ACC112 (cell line): ENCODE data around the gene KLF5.
"Not testable (repeated sequence)": the region's sequence is repeated elsewhere in the genome, so short reads cannot be mapped to it uniquely, and the experiment has no call there.

Experiments
- H2AFZ ChIP-seq: fragments of 200-600 bp; sonication (generic); one replicate; pipeline ENCODE4 v1.6.0; 2017; ENCODE audit warnings: antibody characterized with exemption, low read length; ENCODE audit not compliant: unreplicated experiment
- H3K27ac ChIP-seq: fragments of 200-600 bp; sonication (generic); 2 replicates; pipeline ENCODE4 v1.5.1; 2014; ENCODE audit warnings: low read depth, mild to moderate bottlenecking, antibody characterized with exemption, low read length, moderate library complexity
- H3K27me3 ChIP-seq: fragments of 200-600 bp; sonication (generic); 2 replicates; pipeline ENCODE4 v1.6.1; 2014; ENCODE audit warnings: mild to moderate bottlenecking, antibody characterized with exemption, low read length, moderate library complexity, mixed read lengths; ENCODE audit not compliant: insufficient read depth
- H3K36me3 ChIP-seq: fragments of 200-600 bp; sonication (generic); 2 replicates; pipeline ENCODE4 v1.6.1; 2016; ENCODE audit warnings: mild to moderate bottlenecking, antibody characterized with exemption, low read length, moderate library complexity, mixed read lengths; ENCODE audit not compliant: insufficient read depth
- H3K4me1 ChIP-seq: fragments of 200-600 bp; sonication (generic); one replicate; pipeline ENCODE4 v1.6.1; 2016; ENCODE audit warnings: low read length, mixed read lengths; ENCODE audit not compliant: insufficient read depth, unreplicated experiment, control insufficient read depth
- H3K4me3 ChIP-seq: fragments of 200-600 bp; sonication (generic); 2 replicates; pipeline ENCODE4 v1.5.1; 2014; ENCODE audit warnings: mild to moderate bottlenecking, low read depth, low read length
- H3K79me2 ChIP-seq: fragments of 200-600 bp; sonication (generic); one replicate; pipeline ENCODE4 v1.6.0; 2016; ENCODE audit warnings: low read length; ENCODE audit not compliant: control insufficient read depth, unreplicated experiment, insufficient read depth

KLF5 gene

DNA sequence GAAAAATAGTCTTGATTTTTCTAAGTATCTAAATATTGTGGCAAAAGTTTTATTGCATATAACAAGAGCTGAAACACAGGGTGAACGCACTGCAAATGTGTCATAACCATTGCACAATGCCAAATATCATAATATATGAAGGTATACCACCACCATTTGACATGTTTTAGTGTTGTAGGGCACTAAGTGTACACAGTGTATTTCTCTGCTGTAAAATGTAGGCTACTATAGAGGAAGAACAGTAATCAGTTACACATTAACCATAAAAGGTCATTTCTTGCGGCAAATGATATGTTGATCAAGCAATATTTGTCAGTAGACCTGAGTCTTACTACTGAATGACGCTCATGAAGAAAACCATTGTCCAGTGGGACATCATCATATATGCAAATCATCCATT lies 18.3 kb upstream of the KLF5 start:
- Histone ChIP-seq H3K4me3 (no peak overlapping the region), H3K36me3 (no peaks in the 10 kb centered on the region), H3K27ac (no peak overlapping the region), H2AFZ (no peak overlapping the region), H3K27me3 (no peaks in the 10 kb centered on the region), H3K4me1 (no peaks in the 10 kb centered on the region), H3K79me2 (no peaks in the 10 kb centered on the region)

DNA sequence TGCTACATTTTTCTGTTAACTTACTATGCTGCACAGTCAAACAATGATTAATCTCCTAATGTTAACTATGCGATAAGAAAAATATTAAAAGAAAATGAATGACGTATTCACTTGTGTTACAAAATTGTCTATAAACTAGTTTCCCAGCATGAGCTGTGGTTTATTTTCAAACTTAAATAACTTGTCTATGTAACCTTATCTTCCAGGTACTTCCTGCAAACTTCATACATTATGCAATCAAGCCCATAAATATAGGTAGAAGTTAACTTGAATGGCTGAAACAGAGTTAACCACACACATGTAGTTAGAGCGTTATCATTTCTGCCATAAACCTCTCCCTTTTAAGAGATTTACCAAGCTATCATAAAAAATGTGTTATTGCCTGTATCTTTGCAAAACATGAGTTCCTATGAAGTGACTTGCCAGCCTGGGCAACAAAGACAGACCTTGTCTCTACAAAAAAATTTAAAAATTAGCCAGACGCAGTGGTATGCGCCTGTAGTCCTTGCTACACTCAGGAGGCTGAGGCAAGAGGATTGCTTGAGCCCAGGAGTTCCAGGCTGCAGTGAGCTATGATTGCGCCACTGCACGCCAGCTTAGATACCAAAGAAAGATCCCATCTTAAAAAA lies 17.7 kb upstream of the KLF5 start:
- Histone ChIP-seq H3K4me1 (no peaks in the 10 kb centered on the region), H3K27ac (no peak overlapping the region), H2AFZ (no peak overlapping the region), H3K79me2 (no peaks in the 10 kb centered on the region), H3K27me3 (no peaks in the 10 kb centered on the region), H3K36me3 (no peaks in the 10 kb centered on the region), H3K4me3 (no peak overlapping the region)

GRCh38 chr13:73045031-73045430 lies 13.8 kb upstream of the KLF5 start:
- Histone ChIP-seq H3K36me3 (no peaks in the 10 kb centered on the region), H3K27ac (no peak overlapping the region), H2AFZ (no peak overlapping the region), H3K27me3 (no peaks in the 10 kb centered on the region), H3K79me2 (no peaks in the 10 kb centered on the region), H3K4me1 (no peaks in the 10 kb centered on the region), H3K4me3 (no peak overlapping the region)

GRCh38 chr13:73048615-73049014 lies 10.2 kb upstream of the KLF5 start:
- H3K4me1 ChIP-seq, H2AFZ ChIP-seq, H3K27me3 ChIP-seq, H3K36me3 ChIP-seq, H3K4me3 ChIP-seq, H3K79me2 ChIP-seq, H3K27ac ChIP-seq: not testable (repeated sequence)

- H3K36me3 ChIP-seq: no peaks in the 10 kb centered on the region
- no peaks in the 10 kb centered on the region for H3K27me3 ChIP-seq
- no peak overlapping the region for H2AFZ ChIP-seq
- no peak overlapping the region for H3K27ac ChIP-seq
- peaks cover 28% of the 10 kb centered on the region for H3K4me1 ChIP-seq
- no peaks in the 10 kb centered on the region for H3K79me2 ChIP-seq
- H3K4me3 ChIP-seq: no peak overlapping the region
Measured at GRCh38 chr13:73054712-73055111, 4.1 kb upstream of the KLF5 start.

GRCh38 chr13:73055813-73056564 lies 2.8 kb upstream of the KLF5 start:
- Histone ChIP-seq H3K27me3 (no peaks in the 10 kb centered on the region), H3K79me2 (peaks cover 9% of the 10 kb centered on the region), H3K4me3 (no peak overlapping the region), H3K4me1 (peaks cover 29% of the 10 kb centered on the region), H2AFZ (no peak overlapping the region), H3K36me3 (no peaks in the 10 kb centered on the region), H3K27ac (peak overlapping the region; percentile 9)

DNA sequence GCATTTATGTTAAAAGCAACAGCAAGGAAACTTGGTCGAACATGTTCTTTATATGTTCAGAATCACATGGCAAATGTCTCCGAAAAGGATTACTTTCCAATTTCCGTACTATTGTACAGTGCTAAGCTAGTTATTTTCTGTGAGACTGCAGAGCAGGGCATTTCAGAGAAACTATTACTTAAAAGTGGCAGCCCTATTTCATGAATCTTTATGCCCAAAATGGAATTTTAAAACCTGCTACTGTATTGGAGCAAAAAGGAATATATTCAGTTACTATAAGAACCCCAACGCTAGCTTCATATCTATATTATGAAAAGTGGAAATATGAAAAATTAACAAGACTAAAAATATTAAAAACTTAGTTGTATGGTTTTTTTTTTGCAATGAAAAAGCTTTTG lies 2.2 kb upstream of the KLF5 start:
- peaks cover 13% of the 10 kb centered on the region for H3K79me2 ChIP-seq
- H3K36me3 ChIP-seq: no peaks in the 10 kb centered on the region
- H3K27me3 ChIP-seq: no peaks in the 10 kb centered on the region
- H2AFZ ChIP-seq: no peak overlapping the region
- H3K4me3 ChIP-seq: no peak overlapping the region
- H3K27ac ChIP-seq: 0 out of 2 replicates have a peak overlapping the region, but pooled peaks have one; percentile 4
- peaks cover 35% of the 10 kb centered on the region for H3K4me1 ChIP-seq

- no peak overlapping the region for H2AFZ ChIP-seq
- H3K4me3 ChIP-seq: peak overlapping the region; percentile 78
- no peaks in the 10 kb centered on the region for H3K27me3 ChIP-seq
- H3K79me2 ChIP-seq: peaks cover 20% of the 10 kb centered on the region
- H3K36me3 ChIP-seq: peaks cover 3% of the 10 kb centered on the region; the same call in 1 of the 2 replicates
- H3K27ac ChIP-seq: no peak overlapping the region
- peaks cover 35% of the 10 kb centered on the region for H3K4me1 ChIP-seq
Measured at GRCh38 chr13:73057284-73058063, 1.3 kb upstream of the KLF5 start.

GRCh38 chr13:73058064-73058313 lies 816 bp upstream of the KLF5 start:
- peaks cover 35% of the 10 kb centered on the region for H3K4me1 ChIP-seq
- H3K4me3 ChIP-seq: peak overlapping the region; percentile 78
- peak overlapping the region; percentile 19 for H3K27ac ChIP-seq
- H3K79me2 ChIP-seq: peaks cover 20% of the 10 kb centered on the region
- H2AFZ ChIP-seq: no peak overlapping the region
- peaks cover 4% of the 10 kb centered on the region; the same call in 1 of the 2 replicates for H3K36me3 ChIP-seq
- H3K27me3 ChIP-seq: no peaks in the 10 kb centered on the region

DNA sequence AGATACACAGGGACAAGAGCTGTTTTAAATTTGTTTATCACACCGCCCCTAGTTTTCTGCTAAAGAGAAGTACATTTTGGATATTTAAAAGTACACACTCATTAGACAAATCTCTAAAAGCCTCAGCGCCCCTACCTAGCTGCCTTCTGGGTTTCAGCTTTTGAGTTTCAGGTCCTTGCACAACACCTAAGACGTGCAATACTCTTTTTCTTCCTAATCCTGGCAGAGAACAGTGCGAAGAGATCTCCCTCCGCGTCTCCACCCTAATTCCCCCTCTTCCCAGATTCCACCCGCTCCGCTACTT lies 421 bp upstream of the KLF5 start:
- Histone ChIP-seq H3K4me1 (peaks cover 35% of the 10 kb centered on the region), H3K36me3 (peaks cover 4% of the 10 kb centered on the region; the same call in 1 of the 2 replicates), H3K27ac (peak overlapping the region; percentile 19), H3K4me3 (peak overlapping the region; percentile 78), H3K79me2 (peaks cover 20% of the 10 kb centered on the region), H2AFZ (peak overlapping the region; percentile 85), H3K27me3 (no peaks in the 10 kb centered on the region)
